GM10847 (cell line): ENCODE measurements around the gene MDH1.

ENCODE experiments used
- POLR2A ChIP-seq: IDR thresholded peaks from 2 replicates; pipeline ENCODE4 v1.6.1; 2011; ENCODE audit not compliant: insufficient read length; ENCODE audit errors: extremely low read depth

The MDH1 gene

DNA sequence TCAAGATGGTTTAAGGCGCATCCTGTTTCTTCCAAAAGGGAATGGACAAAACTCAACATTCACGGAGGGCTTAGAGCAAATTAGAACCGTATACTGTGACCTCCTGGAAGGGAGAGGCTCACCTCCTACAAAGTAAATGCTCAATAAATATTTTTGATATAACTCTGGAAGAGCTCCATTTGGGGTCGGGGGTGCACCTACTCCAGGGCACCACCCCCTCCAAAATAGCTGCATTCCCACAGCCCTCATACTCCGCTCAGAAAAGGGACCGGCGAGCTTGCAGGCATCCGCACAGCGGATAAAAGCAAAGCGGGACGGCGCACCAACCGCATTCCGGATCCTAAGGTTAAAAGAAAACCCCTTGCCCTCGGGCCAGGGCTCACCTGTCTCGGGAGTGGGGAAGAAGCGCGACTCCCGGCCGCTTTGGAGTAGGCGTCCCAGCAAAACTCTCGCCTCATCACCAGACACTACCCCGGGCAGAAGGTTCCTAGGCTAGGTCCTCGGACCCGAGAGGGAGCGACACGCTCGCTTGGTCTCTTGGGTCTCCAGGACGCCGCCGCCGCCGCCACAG is 864 bp upstream of the MDH1 start:
- TF ChIP-seq POLR2A = no peak

DNA sequence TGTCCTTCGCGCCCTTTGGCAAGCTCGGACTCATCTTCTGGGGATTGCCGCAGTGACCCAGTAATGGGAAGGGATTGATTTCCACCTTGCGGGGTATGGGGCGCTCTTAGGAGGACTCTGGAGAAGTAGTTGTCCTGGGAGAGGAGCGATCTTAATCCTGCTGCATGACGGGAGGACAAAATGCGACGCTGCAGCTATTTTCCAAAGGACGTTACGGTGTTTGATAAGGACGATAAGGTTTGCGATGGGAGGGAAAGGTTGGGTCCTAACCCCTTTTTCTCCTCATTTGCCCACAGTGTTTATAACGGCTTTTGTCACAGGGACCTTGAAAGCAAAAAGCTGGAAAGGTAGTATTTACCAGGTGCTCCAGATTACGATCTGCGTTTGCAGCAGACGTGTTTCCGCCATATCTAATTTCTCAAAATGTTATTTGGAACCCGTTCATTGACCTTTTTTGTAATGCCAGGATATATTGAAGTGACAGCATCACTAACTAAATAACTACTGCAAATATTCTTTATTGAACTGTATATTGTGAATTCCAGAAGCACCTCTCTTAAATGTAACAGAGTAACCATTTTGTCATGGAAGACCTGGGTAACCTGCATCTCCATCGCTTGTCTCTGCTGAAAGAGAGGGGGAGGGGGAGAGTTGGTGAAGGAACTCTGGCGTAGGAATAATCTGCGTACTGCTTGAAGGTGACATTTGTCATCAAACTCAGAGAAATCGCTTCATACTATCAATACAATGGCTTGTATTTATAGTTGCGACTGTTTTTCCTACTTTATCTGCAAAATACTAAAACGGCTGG is 590 bp downstream of the MDH1 start:
- no peak for TF ChIP-seq POLR2A

DNA sequence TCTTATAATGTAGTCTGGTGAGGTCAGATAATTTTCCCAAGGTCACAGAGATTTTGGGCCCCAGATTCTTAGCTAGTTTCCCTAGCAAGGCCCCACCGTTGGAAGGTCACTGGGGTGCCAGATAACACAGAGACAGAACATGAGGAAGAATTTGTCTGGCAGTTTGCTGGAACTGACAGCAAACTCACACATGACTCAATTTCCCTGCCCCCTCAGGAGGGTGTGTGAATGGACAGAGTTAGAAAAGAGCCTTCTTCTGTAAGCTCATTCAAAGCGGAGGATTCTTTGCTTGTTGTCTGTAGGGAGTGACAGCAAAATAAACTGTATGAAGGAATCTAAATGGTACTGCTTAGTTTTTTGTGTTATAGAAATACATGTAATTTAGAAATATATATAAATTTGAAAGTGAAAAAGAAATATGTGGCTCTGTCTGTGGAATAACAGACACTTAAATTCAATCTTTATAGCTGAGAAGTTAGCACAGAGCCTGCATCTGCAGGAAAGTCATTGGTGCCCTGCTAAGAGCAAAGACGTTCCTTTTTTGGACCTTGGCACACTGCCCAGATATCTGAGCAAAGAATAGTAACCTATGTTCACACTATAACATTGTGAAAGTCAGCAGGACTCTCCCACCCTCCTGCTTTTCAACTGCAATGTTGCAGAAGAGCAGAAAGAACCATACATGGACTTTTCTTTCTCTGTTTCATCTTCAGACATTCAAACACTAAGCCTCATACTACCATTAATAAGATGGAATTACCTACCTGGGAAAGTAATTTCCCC is 2.1 kb downstream of the MDH1 start:
- TF ChIP-seq POLR2A = no peak

DNA sequence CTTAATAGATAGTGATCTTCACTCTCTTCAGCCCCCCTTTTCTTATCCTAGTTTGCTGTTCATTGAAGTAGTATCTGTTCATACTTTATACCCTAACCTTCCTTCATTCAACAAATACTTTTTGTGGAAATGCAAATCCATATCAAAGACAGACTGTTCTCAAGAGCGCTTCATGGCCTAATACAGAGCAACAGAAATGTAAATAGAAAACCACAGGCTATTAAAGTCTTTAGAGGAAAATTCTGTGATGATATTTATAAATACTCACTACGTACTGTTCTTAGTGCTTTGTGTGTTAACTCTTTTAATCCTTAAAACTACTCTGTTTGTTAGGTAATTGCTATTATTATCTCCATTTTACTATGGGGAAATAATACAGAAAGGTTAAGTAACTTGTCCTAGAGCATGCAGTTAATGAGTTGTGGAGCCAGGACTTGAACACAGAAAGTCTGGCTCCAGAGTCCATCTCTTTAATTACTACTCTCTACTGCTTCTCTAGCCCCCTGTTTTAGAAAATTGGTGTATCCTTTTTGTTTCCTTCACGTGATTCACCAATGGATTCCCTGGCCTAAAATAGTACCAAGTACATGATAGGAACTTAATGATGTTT is 2.9 kb downstream of the MDH1 start:
- TF ChIP-seq POLR2A = no peak

DNA sequence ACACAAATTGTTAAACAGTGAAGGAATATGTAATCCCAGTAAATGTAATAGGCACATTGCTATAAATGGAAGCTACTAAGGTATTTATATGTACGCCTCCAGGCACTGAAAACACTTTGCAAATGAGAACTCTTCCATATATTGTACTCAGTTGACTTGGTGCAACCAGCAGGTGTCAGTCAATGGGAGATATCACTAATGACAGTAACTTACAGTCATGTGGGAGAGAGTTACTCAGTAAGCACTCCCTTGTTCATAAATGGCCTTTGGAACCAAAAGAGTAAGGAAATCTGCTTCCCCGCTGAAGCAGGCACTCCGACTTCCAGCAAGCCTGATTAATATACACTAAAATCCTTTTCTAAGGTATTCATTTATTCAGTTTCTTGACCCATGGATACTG is 5.9 kb downstream of the MDH1 start:
- TF ChIP-seq POLR2A = no peak

DNA sequence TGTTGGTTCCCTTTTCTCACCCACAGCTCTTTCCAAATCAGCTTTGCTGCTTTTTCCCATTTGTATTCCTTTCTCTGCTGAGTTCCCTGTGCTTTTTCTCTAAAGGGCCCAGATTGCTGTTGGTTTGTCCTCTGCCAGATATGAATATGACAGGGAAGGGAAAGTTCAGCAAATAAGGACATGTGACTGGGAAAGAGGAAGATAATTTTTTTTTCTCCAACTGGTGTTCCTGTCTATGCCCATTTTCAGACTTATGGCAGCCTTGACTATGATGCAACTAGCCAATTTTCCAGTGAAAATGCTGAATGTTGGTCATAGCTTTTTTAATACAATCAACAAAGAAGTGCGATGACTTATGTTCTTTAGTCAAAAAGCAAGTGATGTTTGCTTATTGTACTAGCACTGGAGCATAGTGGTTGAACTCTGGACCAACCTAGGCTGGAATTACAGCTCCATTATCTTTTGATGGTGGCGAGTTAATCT is 7.7 kb downstream of the MDH1 start:
- TF ChIP-seq POLR2A = no peak

DNA sequence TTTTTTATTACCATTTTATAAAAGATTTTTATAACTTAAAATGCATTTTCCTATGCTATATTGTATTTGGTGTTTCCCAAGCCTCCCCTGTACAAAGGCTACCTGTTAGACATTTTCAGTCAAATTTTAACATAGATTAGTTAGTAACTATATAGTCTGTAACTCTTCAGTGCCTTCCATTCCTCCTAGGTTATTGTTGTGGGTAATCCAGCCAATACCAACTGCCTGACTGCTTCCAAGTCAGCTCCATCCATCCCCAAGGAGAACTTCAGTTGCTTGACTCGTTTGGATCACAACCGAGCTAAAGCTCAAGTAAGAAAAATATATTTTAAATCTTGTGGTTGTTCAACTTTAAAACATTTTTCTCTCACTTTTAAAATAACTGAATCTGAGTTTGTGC is 10.2 kb downstream of the MDH1 start:
- TF ChIP-seq POLR2A = no peak

DNA sequence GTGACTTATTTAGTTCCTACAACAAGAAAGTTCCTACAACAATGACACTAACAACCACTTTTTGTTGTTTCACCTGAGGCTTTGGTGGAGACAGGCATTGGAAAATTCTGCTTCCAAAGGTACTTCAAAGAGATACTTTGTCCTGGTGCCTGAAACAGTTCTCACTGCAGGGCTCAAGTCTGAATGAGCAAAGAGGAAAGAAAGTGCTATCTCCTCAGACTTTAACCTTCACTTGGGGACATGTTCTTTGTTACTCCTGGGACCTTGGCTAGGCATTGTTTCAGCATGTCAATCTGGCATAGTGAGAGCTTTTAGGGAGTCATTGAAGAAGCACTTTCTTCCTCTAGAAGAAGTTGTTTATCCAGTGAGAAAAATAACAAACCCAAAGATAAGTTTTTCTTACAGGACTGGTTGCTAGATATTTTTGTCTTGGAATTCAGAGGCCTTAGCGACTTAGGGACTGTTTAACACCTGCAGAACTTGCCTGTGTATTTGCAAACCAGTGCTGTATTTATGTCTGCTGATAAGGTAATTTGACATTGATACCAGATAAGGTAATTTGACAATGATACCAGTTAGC is 12.2 kb downstream of the MDH1 start:
- TF ChIP-seq POLR2A = no peak

DNA sequence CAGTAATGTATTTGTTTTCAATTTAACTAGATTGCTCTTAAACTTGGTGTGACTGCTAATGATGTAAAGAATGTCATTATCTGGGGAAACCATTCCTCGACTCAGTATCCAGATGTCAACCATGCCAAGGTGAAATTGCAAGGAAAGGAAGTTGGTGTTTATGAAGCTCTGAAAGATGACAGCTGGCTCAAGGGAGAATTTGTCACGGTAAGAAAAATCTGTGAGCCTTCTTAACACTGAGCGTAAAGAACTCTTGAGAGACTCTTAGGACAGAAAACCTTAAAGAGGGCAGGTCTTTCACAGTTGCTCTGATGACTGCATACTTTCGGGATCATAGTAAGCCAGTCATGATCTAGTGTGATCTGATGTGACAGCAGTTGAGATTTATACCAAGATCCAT is 15.9 kb downstream of the MDH1 start:
- TF ChIP-seq POLR2A = no peak

DNA sequence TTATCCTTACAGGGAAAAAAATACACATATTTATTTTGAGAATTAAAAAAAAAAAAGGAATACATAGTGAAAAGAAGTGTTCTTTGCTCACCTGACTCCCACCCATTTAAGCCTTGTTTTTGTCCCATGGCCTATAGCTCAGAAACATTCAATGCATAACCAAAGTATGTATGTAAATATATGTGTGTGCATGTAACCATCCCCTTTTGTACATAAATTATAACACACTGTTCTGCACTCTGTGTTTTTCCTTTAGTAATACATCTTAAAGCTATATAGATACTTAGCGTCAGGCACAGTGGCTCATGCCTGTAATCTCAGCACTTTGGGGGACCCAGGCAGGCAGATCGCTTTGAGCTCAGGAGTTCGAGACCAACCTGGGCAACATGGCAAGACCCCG is 21.8 kb downstream of the MDH1 start:
- TF ChIP-seq POLR2A = no peak

DNA sequence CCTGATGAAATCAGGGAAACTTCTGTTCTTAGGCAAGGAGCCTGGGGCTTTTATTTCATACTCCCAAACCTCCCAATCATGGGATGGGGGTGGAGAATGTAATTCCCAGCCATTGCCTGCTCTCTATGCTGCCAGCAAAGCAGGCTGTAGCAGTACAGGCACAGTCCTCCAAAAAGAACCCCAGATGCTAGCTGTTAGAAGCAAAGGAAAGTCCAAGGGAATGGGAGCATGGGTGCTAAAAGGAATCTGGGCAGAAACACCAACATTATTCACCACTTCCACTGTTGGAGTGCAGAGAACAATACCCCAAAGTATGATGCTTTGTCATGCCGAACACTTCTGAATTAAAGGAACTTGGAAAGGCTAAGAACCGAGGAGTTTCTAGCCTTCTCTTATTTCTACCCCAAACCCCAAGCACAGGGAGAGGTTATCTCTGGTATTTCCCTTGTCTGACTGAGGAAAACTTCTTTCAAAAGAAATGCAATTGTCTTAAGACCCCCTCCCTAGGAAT is 24.7 kb downstream of the MDH1 start:
- TF ChIP-seq POLR2A = no peak

DNA sequence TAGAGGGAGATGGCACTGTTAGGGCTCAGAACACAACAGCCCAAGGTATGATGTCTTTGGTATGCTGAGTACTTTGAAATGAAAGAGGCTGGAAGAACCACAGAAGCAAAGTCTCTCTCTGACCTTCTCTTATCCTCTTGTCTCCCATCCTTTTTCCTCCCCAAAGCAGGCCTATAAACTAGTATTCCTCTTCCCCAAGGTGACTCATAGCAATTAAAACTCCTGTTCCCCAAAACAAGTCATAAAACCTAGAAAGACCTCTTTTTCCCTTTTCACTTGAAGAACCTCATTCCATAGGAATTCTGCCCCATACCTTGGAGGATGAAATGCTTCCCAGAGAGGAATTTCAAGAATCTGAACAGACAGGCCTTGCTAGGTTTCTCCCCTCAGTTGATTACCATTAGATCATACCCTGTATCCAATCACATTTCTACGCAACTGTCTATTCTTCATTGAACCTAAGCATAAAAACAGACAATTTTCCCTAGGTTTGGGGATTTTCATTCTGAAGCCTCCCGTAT is 25.7 kb downstream of the MDH1 start:
- no peak for TF ChIP-seq POLR2A

DNA sequence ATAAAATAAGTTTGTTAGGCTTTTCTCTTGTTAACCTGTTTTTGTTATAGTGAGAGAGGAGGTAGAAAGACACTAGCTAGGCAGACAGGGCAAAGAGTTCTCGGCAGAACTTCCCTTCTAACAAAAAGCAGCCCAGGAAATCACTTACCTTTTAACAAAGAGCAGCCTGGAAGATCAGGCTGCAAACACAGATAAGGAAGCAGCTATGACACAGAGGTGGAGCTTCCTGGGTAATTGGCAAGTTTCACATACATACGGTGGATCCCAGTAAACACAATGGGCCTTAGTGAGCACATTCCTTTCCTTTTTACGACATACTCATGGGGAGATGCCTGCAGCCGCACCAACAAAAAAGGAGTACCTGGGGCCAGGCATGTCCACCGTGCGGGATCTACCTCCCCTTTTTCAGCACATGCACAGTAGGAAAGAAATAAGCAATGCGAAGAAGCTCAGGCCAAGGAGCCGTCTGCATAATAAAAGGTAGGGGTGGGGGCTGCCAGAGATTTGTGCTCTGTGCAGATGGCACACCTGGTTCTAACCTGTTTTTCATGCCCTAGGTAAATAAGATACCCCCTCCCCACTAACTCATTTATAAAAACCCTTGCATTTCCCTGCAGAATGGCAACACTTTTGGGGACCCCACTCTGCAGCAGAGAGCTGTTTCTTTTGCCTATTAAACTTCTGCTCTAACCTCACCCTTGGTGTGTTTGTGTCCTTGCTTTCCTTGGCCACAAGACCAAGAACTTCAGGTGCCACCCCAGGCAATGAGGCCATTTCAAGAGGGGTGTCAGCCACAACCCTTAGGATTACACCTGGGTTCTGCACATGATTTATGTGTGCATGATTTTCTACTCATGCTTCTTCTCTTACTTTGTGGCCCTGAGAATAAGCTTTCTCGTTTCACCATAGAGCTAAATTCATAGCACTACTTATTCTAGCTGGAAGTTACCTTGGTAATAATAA is 26.5 kb downstream of the MDH1 start:
- no peak for TF ChIP-seq POLR2A

DNA sequence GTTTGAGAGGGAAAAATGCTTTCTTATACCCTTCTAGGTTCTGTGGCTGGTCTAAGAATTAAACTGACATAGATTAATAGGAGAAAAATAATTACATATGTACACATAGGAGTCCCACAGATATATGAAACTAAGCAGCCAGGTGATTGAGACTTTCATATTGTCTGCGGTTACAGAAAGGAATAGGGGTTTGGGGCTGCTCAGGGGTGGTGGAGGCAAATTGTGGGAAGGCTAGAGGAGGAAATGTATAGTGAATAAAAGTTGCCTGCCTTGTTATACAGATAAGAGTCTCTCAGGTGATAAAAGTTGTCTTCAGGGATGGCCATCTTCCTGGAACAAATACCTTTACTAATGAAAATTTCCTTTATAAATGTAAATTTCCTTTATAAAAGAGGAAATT is 28.6 kb downstream of the MDH1 start:
- no peak for TF ChIP-seq POLR2A
